GM12872 (cell line): ENCODE data around the gene PLB1.

Experiments used
- TF ChIP-seq, protein P1 (sequence below): IDR thresholded peaks from 3 replicates; pipeline ENCODE4 v1.5.1; 2011; ENCODE audit warnings: low read depth, mild to moderate bottlenecking, low read length, moderate library complexity; ENCODE audit not compliant: insufficient read depth

The PLB1 gene

DNA sequence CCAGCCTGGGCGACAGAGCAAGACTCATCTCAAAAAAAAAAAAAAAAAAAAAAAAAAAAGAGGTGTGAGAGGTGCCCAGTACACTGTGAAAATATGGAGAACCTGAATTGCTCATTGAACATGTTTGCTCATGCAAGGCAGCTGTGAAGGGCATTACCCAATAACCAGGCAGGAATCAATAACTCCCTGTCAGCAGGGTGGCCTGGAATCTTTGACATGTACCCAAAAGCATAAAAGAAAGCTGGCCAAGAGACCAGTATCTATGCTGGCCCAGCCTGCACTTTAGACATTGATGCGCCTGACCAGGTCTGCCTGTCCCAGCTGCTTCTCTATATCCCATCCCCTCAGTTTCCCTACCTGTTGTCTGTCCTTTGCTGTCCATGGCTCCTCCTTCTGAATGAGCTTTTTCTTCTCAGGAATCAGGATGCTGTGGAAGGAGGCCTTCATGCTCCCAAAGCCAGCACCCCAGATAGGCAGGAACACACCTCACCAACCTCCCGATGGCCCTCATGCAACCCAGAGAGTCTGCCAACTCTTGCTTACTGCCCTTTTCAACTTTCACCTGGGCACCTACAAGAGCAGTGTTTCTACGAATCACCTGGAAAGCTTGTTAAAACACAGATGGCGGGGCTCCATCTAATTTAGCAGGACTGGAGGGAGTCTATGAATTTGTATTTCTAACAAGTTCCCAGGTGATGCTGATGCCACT is 172.4 kb downstream of the PLB1 start:
- TF ChIP-seq, protein P1, sequence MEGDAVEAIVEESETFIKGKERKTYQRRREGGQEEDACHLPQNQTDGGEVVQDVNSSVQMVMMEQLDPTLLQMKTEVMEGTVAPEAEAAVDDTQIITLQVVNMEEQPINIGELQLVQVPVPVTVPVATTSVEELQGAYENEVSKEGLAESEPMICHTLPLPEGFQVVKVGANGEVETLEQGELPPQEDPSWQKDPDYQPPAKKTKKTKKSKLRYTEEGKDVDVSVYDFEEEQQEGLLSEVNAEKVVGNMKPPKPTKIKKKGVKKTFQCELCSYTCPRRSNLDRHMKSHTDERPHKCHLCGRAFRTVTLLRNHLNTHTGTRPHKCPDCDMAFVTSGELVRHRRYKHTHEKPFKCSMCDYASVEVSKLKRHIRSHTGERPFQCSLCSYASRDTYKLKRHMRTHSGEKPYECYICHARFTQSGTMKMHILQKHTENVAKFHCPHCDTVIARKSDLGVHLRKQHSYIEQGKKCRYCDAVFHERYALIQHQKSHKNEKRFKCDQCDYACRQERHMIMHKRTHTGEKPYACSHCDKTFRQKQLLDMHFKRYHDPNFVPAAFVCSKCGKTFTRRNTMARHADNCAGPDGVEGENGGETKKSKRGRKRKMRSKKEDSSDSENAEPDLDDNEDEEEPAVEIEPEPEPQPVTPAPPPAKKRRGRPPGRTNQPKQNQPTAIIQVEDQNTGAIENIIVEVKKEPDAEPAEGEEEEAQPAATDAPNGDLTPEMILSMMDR = no peak

DNA sequence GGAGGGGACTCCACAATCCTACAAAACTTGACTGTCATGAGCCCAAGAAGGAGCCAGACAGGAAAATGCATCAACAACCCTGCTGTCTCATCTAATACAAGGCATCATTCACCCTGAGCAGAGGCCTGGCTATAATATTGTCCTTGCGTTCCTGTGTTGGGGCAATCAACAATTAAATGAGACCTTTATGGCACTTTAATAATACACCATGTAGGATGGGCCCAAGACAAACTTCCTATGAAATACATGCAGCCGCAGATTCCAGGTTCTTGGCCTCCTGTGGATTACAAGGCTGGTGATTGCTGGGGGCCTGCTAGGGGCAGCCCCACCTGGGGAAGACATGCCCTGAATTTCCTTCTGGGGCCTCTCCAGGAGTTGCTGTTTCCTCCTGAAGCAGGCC is 173.0 kb downstream of the PLB1 start:
- TF ChIP-seq, protein P1 = no peak

DNA sequence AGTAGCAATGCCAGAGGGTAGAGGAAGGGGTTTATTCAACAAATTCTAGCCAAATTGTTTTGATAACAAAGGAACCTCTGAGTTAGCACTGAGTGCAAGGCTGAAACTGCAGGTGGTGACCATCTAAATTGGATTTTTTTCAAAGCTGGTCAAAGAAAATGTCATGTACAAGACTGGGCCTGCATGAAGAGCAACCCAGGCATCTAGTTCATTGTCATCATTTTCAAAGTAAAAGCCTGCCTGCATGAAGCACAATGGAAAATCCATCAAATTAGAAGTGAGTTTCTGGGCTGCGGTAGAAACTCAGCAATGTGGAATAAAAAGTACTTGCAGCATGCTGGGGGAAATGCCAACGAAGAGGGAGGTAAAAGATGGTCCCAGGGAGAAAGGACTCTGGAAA is 175.0 kb downstream of the PLB1 start:
- TF ChIP-seq, protein P1 = no peak

- TF ChIP-seq, protein P1 = no peak
These were observed 177.5 kb downstream of the PLB1 start for GRCh38 chr2:28673338-28673737.

DNA sequence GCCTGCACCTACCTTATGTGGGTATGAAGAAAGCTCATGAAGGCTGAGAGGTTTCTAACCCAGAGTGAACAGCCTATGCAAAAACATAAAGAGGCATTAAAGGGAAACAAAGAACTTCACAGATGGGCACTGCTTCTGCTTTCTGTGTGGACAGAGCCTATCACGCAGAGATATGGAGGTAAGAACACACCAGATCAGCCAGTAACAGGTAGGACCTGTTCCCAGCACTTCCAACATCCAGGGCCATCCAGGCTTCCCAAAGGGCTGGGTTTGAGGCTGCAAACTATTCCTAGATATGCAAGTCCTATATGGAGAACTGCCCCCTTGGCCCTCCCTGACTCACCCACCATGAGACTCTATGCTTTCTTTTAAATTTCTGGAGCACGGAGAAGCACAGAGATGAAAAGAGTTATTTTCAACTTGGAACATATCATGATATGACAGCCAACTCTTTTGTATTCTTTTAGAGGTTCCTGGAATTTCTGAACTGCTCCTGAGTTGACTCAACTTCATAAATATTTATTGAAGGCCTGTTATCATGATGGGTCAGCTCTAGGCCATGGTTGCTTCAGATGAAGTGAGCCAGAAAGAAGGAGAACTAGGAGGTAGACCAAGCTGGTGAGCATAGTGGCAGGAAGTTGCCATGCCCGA is 178.3 kb downstream of the PLB1 start:
- TF ChIP-seq, protein P1 = no peak

- TF ChIP-seq, protein P1 = no peak
These were observed 178.8 kb downstream of the PLB1 start for GRCh38 chr2:28674713-28675068.

GRCh38 chr2:28676152-28676835 is 180.4 kb downstream of the PLB1 start:
- TF ChIP-seq, protein P1 = no peak
